ENCODE data around the gene CCDC124.
"Not testable (repeated sequence)": the region's sequence is repeated elsewhere in the genome, so short reads cannot be mapped to it uniquely, and the experiment has no call there.

CCDC124 gene, protein sequence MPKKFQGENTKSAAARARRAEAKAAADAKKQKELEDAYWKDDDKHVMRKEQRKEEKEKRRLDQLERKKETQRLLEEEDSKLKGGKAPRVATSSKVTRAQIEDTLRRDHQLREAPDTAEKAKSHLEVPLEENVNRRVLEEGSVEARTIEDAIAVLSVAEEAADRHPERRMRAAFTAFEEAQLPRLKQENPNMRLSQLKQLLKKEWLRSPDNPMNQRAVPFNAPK

DNA sequence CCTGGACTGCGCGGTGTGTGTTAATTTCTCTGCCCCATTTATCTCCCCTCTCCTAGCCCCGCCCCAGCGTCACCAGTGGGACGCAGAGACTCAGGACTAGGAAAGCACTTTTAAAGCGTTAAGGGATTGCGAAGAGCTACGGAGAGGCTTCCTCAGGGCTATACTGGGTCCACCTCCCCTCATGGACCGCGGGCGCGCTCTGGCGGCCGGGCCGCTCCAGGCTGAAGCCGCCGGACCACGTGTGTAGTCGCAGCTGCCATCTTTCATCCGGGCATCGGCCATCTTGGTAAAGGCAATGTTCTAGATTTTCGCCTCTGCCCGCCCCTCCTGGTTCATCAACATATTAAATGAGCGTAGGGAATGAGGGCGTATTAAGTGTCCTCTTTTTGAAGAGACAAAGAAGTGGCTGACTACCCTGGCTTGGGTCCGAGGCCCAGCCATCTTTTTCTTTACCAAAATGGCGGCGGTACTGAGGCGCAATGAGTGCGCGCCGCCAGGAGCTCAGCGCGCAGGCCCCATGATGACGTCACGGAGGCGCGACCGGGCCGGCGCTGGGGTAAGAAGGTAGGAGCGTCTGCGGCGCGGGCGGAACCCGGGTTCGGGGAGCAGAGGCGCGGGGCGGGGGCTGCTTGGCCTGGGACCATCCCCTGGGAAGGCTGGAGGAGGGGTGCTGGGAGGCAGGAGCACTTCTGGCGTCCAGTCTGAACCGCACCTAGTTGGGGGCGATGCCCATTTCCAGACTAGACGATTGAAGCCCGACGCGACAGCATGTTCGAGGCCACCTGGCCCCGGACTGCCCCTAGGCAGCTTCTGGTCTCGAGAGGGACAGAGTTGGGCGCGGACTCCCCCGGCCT lies at the start of gene CCDC124:
TSS of gene CCDC124 (plus strand) at position 531 of the 854 bp plus-strand sequence. CDS start 3,406 bp downstream, outside the sequence.
- peak; percentile 92 for DNase-seq

DNA sequence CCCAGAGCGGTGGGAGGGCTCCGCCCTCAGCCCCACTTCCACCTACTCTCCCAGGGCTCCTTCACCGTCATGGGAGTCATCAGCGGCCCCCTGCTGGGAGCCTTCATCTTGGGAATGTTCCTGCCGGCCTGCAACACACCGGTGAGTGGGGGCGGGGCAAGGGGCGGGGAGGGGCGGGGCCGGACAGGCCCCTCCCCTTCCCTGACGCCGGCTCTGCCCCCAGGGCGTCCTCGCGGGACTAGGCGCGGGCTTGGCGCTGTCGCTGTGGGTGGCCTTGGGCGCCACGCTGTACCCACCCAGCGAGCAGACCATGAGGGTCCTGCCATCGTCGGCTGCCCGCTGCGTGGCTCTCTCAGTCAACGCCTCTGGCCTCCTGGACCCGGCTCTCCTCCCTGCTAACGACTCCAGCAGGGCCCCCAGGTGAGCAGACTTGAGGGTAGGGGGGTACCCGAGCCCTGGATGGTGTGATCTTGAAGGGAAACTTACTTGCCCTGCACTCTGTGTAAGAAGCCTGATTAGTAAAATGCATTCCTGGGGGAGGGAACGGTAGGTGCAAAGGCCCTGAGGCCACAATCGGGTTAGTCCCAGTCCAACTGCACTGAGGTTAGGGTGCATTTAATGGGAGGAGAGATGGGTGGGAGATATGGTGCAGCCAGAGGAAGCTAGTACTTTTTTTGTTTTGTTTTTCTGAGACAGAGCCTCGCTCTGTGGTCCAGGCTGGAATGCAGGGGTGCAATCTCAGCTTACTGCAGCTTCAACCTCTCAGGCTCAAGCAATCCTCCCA lies 49.0 kb upstream of the CCDC124 start:
- DNase-seq, result no peak

DNA sequence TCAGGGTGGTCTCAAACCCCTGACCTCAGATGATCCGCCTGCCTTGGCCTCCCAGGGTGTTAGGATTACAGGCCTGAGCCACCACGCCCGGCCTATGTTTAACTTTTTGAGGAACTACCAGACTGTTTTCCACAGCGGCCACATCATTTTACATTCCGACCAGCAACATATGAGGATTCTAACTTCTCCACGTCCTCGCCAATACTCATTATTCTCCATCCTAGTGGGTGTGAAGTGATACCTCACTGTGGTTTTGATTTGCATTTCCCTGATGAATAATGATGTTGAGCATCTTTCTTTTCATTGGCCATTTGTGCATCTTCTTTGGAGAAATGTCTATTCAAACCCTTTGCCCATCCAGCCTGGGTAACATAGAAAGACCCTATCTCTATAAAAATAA lies 46.3 kb upstream of the CCDC124 start:
- DNase-seq, result no peak

DNA sequence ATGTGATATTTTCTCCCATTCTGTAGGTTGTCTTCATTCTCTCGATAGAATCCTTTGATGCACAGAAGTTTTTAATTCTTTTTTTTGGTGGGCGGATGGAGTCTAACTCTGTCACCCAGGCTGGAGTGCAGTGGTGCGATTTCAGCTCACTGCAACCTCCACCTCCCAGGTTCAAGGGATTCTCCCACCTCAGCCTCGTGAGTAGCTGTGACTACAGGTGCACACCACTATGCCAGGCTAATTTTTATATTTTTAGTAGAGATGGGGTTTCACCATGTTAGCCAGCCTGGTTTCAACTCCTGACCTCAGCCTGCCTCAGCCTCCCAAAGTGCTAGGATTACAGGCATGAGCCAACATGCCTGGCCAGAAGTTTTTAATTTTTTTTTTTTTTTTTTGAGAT lies 45.6 kb upstream of the CCDC124 start:
- not testable (repeated sequence) for DNase-seq

DNA sequence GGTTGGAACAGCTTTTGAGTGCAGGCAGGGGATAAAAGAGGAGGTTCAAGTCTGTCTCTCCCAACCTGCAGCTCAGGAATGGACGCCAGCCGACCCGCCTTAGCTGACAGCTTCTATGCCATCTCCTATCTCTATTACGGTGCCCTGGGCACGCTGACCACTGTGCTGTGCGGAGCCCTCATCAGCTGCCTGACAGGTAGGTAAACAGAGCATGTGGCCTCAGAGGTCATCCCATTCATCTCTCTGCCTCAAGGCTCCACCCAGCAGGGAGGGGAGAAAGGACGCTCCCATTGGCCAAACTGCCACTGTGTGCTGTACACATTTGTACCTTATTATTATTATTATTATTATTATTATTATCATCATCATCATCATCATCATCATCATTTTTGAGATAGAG lies 44.6 kb upstream of the CCDC124 start:
- DNase-seq, result no peak

DNA sequence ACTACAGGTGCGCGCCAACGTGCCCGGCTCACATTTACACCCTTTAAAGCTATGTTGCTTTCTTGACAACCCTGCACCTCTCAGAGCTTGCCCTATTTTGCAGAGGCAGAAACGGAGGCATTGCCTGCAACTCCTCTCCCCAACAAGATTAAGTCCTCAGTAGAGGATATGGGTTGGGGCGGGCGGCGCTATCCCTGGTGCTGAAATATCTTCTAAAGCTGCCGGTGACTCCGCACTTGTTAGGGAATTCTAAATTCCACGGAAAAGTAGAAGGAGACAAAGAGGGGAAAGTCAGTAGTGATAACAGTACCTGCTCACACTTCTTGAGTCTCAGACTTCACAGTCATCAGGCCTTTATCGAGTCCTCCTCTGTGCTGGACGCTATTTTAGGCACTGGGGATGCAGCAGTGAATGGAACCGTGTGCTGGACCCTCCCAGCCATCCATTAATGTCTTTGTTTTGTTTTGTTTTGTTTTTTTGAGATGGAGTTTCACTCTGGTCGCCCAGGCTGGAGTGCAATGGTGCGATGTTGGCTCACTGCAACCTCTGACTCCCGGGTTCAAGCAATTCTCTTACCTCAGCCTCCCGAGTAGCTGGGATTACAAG lies 43.1 kb upstream of the CCDC124 start:
- no peak for DNase-seq

DNA sequence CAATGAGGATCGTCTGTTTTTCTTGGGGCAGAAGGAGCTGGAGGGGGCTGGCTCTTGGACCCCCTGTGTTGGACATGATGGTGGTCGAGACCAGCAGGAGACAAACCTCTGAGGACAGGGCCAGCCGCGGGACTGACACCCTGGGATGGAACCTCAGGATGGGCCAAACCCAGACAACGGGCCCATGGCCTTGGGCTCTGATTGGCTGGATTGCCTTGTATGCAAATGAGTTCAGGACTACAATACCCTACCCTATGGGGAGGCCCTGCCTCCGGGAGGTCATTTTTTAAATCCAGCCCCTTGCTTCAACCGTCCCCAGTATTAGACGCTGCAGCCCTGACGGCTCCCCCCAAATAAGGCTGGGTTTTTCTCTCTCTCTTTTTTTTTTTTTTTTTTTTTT lies 39.0 kb upstream of the CCDC124 start:
- no peak for DNase-seq

DNA sequence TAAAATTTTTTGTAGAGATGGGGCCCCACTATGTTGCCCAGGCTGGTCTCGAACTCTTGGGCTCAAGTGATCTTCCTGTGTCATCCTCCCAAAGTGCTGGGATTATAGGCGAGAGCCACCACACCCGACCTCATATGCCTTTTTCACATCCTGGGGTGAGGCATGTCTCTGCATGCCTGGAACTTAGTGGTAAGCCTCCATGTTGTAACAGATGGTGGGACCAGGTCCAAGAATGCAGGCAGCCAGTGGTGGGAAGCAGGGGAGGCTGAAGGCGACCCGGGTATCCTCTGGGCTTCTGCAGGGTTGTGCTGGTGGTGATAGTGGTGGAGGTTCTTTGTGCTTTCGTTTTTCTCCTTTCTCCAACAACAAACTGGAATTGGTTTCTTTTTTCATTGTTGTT lies 30.1 kb upstream of the CCDC124 start:
- no peak for DNase-seq

DNA sequence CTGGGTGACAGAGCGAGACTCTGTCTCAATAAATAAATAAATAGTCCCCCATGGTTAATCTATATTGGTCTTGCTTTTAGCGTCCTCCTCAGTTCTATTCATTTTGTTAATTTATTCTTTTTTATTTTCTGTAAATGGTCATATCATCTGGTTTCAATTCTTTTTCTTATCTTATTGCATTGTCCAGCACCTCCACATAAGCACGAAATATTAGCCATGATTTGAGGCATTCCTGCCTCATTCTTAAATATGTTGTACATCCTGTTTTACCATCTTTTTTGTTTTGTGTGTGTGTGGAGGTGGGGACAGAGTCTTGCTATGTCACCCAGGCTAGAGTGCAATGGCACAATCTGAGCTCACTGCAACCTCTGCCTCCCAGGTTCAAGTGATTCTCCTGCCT lies 24.6 kb upstream of the CCDC124 start:
- no peak for DNase-seq

DNA sequence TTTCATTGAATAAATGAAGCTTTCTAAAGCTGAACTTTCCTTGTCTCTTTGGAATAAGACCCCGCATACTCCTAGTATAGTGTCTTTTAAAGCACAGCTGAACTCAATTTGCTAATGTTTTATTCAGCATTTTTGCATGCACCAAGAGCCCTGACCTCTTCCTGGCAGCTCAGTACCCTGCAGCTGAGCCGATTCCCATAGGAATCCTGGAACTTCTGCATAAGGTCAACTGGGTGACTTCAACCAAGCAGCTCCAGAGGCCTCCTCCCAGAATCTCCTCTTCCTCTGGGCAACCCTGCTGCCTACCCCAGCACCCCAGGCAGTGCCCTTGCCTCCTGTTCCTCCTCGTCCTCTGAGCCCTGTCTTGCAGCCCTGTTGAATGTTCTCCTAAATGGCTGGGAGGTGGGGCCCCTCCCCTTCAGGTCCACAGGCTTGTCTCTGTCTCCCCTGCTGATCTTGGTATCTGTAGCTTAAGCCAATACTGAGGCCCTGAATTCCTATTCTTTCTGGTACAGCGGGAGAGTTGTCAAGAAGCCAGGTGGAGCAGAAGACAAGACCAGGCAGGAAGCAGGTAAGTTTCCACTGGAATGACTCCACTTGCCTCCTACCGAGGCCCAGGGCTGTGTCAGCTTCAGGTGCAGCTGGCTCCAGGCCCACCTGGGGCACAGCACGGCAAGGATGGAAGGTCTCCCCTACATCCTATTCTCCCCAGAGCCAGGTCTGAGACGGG lies 23.6 kb upstream of the CCDC124 start:
- no peak for DNase-seq

DNA sequence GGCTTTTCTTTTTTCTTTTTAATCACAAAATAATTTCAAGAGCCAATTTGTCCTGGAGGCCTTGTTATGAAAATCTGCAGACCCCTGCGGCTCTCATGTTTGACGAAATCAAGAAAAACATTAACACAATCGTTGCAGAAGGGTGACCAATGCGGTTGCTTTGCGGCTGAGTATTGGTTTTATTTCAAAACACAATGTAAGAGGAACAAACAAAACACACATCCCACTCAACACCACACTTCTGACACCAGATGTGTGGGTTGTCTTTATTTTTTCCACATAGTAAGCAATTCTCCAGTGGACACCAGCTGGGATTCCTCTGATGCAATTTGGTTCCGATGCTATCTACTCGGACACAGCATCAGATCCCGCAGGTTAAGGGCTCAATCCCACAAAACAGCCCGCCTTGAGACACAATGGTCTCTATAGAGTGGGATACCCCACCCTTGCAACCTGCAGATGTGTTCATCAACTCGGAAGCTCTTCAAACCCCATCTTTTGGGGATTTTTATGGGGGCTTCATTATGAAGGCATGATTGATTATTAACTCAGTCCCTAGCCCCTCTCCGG lies 21.9 kb upstream of the CCDC124 start:
- DNase-seq, result no peak

DNA sequence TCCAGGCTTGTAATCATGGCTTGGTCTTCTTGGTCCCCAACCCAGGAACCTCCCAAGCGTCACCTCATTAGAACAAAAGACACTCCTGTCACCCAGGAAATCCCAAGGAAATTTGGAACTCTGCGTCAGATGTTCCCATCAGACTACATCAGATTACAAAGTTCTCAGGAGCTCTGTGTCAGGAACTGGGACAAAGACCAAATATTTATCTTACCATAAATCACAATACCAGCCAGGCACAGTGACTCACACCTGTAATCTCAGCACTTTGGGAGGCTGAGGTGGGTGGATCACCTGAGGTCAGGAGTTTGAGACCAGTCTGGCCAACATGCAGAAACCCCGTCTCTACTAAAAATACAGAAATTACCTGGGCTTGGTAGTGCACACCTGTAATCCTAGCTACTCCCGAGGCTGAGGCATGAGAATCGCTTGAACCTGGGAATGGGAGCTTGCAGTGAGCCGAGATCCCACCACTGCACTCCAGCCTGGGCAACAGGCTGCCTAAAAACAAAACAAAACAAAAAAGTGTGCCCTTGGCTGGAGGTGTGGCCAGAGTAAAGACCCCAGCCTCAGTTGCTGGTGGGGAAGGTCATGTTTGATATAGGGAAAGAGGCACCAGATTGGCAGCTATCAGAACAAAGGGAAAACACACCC lies 16.7 kb upstream of the CCDC124 start:
- no peak for DNase-seq

DNA sequence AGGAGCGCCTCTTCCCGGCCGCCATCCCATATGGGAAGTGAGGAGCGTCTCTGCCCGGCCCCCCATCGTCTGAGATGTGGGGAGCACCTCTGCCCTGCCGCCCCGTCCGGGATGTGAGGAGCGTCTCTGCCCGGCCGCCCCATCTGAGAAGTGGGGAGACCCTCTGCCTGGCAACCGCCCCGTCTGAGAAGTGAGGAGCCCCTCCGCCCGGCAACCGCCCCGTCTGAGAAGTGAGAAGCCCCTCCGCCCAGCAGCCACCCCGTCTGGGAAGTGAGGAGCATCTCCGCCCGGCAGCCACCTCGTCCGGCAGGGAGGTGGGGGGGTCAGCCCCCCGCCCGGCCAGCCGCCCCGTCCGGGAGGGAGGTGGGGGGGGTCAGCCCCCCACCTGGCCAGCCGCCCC lies 14.7 kb upstream of the CCDC124 start:
- not testable (repeated sequence) for DNase-seq

DNA sequence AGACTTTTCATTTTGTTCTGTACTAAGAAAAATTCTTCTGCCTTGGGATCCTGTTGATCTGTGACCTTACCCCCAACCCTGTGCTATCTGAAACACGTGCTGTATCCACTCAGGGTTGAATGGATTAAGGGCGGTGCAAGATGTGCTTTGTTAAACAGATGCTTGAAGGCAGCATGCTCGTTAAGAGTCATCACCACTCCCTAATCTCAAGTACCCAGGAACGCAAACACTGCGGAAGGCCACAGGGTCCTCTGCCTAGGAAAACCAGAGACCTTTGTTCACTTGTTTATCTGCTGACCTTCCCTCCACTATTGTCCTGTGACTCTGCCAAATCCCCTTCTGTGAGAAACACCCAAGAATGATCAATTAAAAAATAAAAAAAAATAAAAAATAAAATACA lies 13.7 kb upstream of the CCDC124 start:
- not testable (repeated sequence) for DNase-seq

DNA sequence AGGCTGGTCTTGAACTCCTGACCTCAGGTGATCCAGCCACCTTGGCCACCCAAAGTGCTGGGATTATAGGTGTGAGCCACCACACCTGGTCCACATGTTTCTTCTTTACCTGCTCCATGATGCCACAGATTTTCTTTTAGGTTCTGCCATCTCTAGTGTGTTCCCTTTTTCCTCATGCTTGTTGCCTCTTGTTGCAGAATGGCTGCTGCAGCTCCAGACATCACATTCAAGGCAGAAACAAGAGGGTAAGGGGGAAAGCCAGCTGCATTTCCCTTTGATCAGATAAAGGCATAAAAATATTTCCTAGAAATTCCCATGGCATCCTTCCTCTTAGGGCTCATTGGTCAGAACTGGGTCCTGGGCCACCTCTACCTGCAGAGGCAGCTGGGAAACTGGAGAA lies 12.3 kb upstream of the CCDC124 start:
- no peak for DNase-seq

DNA sequence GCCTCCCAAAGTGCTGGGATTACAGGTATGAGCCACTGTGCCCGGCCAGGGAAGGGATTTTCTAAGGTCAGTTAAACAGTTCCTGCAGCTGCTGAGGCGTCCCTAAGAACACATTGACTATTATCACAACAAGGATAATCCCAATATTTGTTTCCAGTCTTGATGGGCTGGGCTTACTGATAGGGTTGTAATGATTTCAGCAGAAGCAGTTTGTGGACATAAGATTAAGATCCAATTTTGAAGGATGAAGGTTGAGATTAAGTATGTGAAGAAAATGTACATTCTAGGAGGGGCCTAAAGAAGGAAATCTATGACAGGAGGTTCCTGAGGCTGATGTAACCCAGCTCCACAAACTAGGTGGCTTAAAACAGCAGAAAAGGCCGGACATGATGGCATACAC lies 10.7 kb upstream of the CCDC124 start:
- DNase-seq, result no peak

DNA sequence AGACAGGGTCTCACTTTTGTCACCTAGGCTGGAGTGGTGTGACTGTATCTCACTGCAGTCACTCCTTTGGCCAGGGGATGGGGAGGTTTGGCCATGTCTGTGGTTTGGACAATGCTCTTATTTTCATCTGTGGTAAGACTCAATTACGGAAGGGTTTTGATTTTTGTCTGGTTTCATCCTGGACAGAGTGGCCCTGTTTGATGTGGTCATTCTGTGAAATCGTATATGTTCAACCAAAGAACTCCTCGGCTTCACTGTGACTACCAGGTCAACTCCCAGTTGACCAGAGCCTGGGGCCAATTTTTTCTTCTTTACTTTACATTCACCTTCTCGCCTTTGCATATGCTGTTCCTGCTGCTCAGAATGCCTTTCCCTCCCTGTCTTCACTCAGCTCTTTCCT lies 6.8 kb upstream of the CCDC124 start:
- DNase-seq, result no peak

DNA sequence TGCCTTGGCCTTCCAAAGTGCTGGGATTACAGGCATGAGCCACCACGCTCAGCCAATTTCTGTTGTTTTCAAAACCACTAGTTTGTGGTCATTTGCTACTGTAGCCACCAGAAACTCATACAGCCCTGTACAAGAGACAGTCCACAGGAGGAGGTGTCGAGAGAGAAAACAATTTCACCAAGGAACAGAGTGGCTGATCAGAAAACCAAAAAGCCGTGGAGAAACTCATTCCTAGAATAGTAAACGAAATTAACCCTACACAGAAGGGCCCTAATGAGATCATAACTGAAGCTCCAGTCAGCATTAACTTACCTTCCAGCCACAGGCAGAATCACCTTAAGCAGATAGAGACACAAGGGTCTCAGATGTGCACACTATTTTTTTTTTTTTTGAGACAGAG lies 3.8 kb upstream of the CCDC124 start:
- no peak for DNase-seq

DNA sequence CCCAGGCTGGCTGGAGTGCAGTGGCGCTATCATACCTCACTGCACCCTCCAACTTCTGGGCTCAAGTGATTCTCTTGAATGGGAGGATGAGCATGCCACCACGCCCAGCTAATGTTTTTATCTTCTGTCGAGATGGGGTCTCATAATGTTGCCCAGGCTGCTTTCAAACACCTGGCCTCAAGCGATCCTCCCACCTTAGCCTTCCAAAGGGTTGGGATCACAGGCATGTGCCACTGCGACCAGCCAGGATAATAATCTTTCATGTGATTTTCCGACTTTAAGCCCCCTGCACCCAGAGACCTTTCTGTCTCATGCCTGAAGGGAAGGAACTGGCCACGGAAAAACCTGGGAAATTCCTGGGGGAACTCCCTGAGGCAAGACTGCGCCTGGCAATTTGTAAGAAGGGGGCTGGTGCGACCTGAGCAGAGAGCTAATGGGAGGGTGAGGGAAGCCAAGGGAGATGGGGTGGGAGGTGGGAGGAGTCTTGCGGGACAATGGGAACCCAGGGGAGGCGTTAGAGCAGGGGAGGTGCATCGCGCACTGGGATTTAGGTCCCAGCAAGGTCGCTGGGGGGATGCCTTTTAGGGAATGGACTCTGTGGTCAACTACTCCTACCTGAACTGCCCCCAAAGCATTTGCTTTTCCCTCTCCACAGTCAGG lies 1.2 kb upstream of the CCDC124 start:
- no peak for DNase-seq

DNA sequence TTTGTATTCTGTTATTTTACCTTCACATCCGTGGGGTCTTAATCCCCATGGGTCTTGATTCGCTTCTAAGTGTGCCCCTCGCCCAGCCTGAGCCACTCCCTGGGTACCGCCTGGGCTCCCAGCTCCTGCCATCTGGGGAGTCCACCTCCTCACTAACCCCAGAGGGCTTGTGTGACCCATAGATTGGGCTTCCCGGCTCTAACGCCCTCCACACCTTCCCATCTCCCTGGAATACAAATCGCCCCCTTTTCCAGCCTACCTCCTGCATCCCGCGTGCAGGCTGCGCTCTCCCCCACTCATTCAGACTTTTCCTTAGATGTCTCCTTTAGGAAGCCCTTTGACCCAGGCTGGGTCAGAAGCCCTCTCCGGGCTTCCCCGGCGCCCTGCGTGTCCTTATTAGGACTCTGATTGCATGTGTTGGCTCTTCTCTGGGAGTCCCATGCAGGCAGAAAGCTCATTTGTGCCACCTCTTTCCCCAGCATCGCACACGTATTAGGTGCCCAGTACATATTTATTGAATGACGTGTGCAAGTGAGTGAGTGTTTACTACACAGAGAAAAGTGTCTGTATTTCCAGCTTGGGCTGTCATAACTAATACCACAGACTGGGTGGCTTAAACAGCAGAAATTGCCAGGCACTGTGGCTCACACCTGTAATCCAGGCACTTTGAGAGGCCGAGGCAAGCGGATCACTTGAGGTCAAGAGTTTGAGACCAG lies 757 bp downstream of the CCDC124 start:
- DNase-seq, result no peak

Measured in activated CD8-positive, alpha-beta memory T cell treated with anti-CD3 and anti-CD28 coated beads, Interleukin-2, amount 50 U/mL, for 4 hours (primary cell).